PC-3 (cell line): ENCODE measurements around the gene FTO.

Experiments used
- EZH2 ChIP-seq: fragments of 300-600 bp; sonication (generic); IDR thresholded peaks from one replicate; pipeline ENCODE4 v1.6.1; 2017; ENCODE audit warnings: antibody characterized with exemption, mild to moderate bottlenecking, low read length; ENCODE audit not compliant: unreplicated experiment
- TF ChIP-seq, protein P1 (sequence below): fragments of 300-600 bp; sonication (generic); conservative IDR thresholded peaks from 2 replicates; pipeline ENCODE4 v1.5.1; 2017; ENCODE audit warnings: antibody characterized with exemption, low read depth, mild to moderate bottlenecking, low read length

DNA sequence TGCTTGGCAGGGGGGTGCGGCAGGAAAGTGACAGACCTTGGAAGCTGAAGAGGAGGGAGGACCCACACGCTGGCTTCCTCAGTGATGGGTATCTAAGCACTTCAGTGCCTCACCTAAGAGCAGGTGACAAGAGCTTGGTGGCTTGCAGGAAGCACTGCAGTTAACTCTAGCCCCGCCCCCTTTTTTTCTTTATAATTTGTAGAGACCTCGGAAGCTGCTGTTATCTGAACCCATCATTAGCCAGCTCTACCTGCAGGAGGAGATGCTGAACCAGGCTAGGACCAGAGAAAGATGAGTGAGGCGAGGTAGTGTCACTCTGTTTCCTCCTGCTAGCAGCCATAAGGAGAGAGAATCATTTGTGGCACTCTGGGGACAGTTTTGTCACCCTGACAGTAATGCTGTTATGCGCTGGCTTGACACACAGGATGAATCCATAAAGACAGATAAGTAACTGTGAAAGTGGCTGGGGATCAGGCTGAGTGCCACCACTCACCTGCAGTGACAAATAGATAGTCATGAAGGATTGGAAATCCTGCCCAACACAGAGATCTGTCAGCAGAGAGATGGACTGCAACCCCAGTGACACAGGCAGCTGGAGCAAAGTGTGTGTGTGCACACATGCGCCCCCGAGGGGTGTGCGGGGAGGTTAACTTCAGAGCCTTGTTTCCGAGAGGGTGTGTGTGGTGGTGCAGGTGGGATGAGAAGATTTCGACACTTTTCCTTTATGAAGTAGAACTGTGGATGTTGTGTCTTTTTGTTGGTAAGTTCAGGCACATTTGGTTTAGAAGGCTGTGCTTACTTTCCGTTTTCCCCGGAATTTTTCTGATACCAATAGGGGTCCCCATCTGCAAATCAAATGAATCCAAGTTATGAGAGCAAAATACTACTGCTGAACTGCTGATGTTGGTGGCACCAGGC is 358.7 kb downstream of the FTO start:
- no peak for TF ChIP-seq EZH2
- TF ChIP-seq, protein P1, sequence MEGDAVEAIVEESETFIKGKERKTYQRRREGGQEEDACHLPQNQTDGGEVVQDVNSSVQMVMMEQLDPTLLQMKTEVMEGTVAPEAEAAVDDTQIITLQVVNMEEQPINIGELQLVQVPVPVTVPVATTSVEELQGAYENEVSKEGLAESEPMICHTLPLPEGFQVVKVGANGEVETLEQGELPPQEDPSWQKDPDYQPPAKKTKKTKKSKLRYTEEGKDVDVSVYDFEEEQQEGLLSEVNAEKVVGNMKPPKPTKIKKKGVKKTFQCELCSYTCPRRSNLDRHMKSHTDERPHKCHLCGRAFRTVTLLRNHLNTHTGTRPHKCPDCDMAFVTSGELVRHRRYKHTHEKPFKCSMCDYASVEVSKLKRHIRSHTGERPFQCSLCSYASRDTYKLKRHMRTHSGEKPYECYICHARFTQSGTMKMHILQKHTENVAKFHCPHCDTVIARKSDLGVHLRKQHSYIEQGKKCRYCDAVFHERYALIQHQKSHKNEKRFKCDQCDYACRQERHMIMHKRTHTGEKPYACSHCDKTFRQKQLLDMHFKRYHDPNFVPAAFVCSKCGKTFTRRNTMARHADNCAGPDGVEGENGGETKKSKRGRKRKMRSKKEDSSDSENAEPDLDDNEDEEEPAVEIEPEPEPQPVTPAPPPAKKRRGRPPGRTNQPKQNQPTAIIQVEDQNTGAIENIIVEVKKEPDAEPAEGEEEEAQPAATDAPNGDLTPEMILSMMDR = peak; percentile 30; the same call in 1 of the 2 replicates
